Cardiac muscle cell (in vitro differentiated cells and primary cell): ENCODE results near the gene OR1S2. TPM values are rescaled to one million over a fixed set of nuclear protein-coding genes. Genes with fewer than 3 reads are reported as not detected.
"Not testable (repeated sequence)": the region's sequence is repeated elsewhere in the genome, so short reads cannot be mapped to it uniquely, and the experiment has no call there.

Source experiments
- DNase-seq, 2 donors: peaks; one replicate each; pipeline versions ENCODE4 v3.0.0 to v3.0.0-alpha.2; 2010 to 2017; ENCODE audit warnings: low read depth in 1 of 2, low spot score in 1 of 2
- H3K27ac ChIP-seq: fragments of 200-600 bp; sonication (generic); 2 replicates; pipeline ENCODE4 v1.5.1; 2016
- H3K27me3 ChIP-seq: fragments of 200-600 bp; sonication (generic); 2 replicates; pipeline ENCODE4 v1.6.0; 2016; ENCODE audit warnings: control low read depth
- H3K36me3 ChIP-seq: fragments of 200-600 bp; sonication (generic); 2 replicates; pipeline ENCODE4 v1.5.1; 2016; ENCODE audit warnings: control low read depth
- H3K4me1 ChIP-seq: fragments of 200-600 bp; sonication (generic); 2 replicates; pipeline ENCODE4 v1.8.1; 2017; ENCODE audit warnings: low read depth, mild to moderate bottlenecking, mixed run types
- H3K4me3 ChIP-seq: fragments of 200-600 bp; sonication (generic); 2 replicates; pipeline ENCODE4 v1.5.1; 2016; ENCODE audit warnings: mild to moderate bottlenecking
- H3K9me3 ChIP-seq: fragments of 200-600 bp; sonication (generic); 2 replicates; pipeline ENCODE4 v1.5.1; 2017; ENCODE audit warnings: low read depth, mild to moderate bottlenecking, control low read depth
- CTCF ChIP-seq: IDR thresholded peaks from 2 replicates; pipeline ENCODE4 v1.5.1; 2012; ENCODE audit warnings: low read depth, mild to moderate bottlenecking, low read length
- polyA plus RNA-seq: library from polyadenylated mRNA; unstranded; fragments of >200 nt; fragmentation: Nextera tagmentation; extraction: Ambion mirVana; gene quantifications from 2 replicates; pipeline ENCODE4 v1.2.1, GENCODE V29; 2016
- total RNA-seq: library from RNA; depleted of rRNA; stranded (reverse); fragments of >200 nt; gene quantifications from 2 replicates; pipeline ENCODE4 v1.2.3, GENCODE V29; 2016

Gene OR1S2
- total RNA-seq (not detected in 2 replicates), polyA plus RNA-seq (not detected in 2 replicates)

- no peak within 1 kb of the TSS for H3K4me3 ChIP-seq
- DNase-seq = no peak
- H3K27ac ChIP-seq = no peak within 1 kb of the TSS
- H3K4me1 ChIP-seq = no peaks in the 10 kb centered on the region
- H3K9me3 ChIP-seq = no peaks in the 10 kb centered on the region
- TF ChIP-seq CTCF = no peak
- no peaks in the 10 kb centered on the region for H3K36me3 ChIP-seq
- H3K27me3 ChIP-seq = no peaks in the 10 kb centered on the region
Observed at GRCh38 chr11:58204042-58204441, at the start of gene OR1S2. TSS of gene OR1S2 (minus strand) at chr11:58204142. CDS start at chr11:58204142, 0 bp downstream.

- Histone ChIP-seq H3K27ac (no peak overlapping the region), H3K9me3 (no peaks in the 10 kb centered on the region), H3K4me1 (no peaks in the 10 kb centered on the region), H3K4me3 (no peak overlapping the region), H3K27me3 (no peaks in the 10 kb centered on the region), H3K36me3 (no peaks in the 10 kb centered on the region)
- no peak for TF ChIP-seq CTCF
- DNase-seq = no peak
Observed at GRCh38 chr11:58243954-58244353, 40.0 kb upstream of the OR1S2 start.

- Histone ChIP-seq H3K27me3 (no peaks in the 10 kb centered on the region), H3K27ac (no peak overlapping the region), H3K4me1 (no peaks in the 10 kb centered on the region), H3K36me3 (no peaks in the 10 kb centered on the region), H3K9me3 (no peaks in the 10 kb centered on the region), H3K4me3 (no peak overlapping the region)
- no peak for DNase-seq
- TF ChIP-seq CTCF = no peak
Observed at GRCh38 chr11:58227956-58228615, 24.1 kb upstream of the OR1S2 start.

- Histone ChIP-seq H3K36me3 (no peaks in the 10 kb centered on the region), H3K4me3 (no peak overlapping the region)
- TF ChIP-seq CTCF = no peak
Observed at GRCh38 chr11:58222721-58223120, 18.8 kb upstream of the OR1S2 start.

GRCh38 chr11:58216476-58216875, 12.5 kb upstream of the OR1S2 start:
- no peaks in the 10 kb centered on the region for H3K4me1 ChIP-seq
- H3K4me3 ChIP-seq = no peak overlapping the region
- H3K27me3 ChIP-seq = no peaks in the 10 kb centered on the region
- H3K9me3 ChIP-seq = no peaks in the 10 kb centered on the region
- no peak for DNase-seq
- no peaks in the 10 kb centered on the region for H3K36me3 ChIP-seq
- H3K27ac ChIP-seq = no peak overlapping the region
- TF ChIP-seq CTCF = no peak

More at GRCh38 chr11:58222721-58223120, 18.8 kb upstream of the OR1S2 start:
- Histone ChIP-seq H3K9me3 (no peaks in the 10 kb centered on the region), H3K27ac (no peak overlapping the region), H3K27me3 (no peaks in the 10 kb centered on the region), H3K4me1 (no peaks in the 10 kb centered on the region)
- no peak for DNase-seq

- not testable (repeated sequence) for DNase-seq, H3K27ac ChIP-seq, H3K27me3 ChIP-seq, H3K4me3 ChIP-seq, H3K9me3 ChIP-seq, H3K36me3 ChIP-seq, H3K4me1 ChIP-seq
Observed at GRCh38 chr11:58212420-58212819, 8.5 kb upstream of the OR1S2 start, which contains the start of gene OR1S1. TSS of gene OR1S1 (plus strand) at chr11:58212720.
